T-helper 17 cell (primary cell): ENCODE measurements around the gene NEUROD1. TPM values are rescaled to one million over a fixed set of nuclear protein-coding genes. Genes with fewer than 3 reads are reported as not detected.

Experiments used
- ATAC-seq: fragments of 150-1000 bp; cut with Tn5 transposase; 2 replicates; pipeline ENCODE4 v1.10.0; 2021; ENCODE audit warnings: mild to moderate bottlenecking, moderate library complexity
- DNase-seq, 3 donors: peaks; one replicate each; pipeline versions ENCODE4 v3.0.0 to v3.0.0-alpha.2; 2020 to 2021
- H3K9me3 ChIP-seq: one replicate; pipeline ENCODE4 v1.7.0; 2013; ENCODE audit warnings: low read length, mild to moderate bottlenecking; ENCODE audit not compliant: control insufficient read depth, poor library complexity, severe bottlenecking
- H3K27ac Mint-ChIP-seq: one replicate; pipeline ENCODE4 v1.8.0; 2022; ENCODE audit warnings: mild to moderate bottlenecking, moderate library complexity, mixed read lengths
- H3K27me3 Mint-ChIP-seq: one replicate; pipeline ENCODE4 v1.8.0; 2022; ENCODE audit warnings: mixed read lengths
- H3K36me3 Mint-ChIP-seq: one replicate; pipeline ENCODE4 v1.8.0; 2022; ENCODE audit warnings: low read depth, mixed read lengths
- H3K4me1 Mint-ChIP-seq: one replicate; pipeline ENCODE4 v1.8.0; 2022; ENCODE audit warnings: mild to moderate bottlenecking, mixed read lengths
- H3K4me3 Mint-ChIP-seq: one replicate; pipeline ENCODE4 v1.8.0; 2022; ENCODE audit warnings: mild to moderate bottlenecking, moderate library complexity, mixed read lengths
- total RNA-seq, 4 donors: library from RNA in 2 of 4; stranded (reverse) in 2 of 4; gene quantifications; one replicate each; pipeline ENCODE4 v1.2.3 and lab custom pipeline; 2022 to 2026

Gene NEUROD1
- total RNA-seq, 2 donors from 2014 or later = not detected

GRCh38 chr2:181673173-181673572 is 7.1 kb downstream of the NEUROD1 start:
- no peaks in the 10 kb centered on the region for H3K9me3 ChIP-seq
- H3K4me1 Mint-ChIP-seq = peaks cover 5% of the 10 kb centered on the region
- H3K4me3 Mint-ChIP-seq = no peak overlapping the region
- H3K36me3 Mint-ChIP-seq = no peaks in the 10 kb centered on the region
- DNase-seq (no peak), ATAC-seq (no peak)
- H3K27me3 Mint-ChIP-seq = peaks cover 55% of the 10 kb centered on the region
- H3K27ac Mint-ChIP-seq = no peak overlapping the region

GRCh38 chr2:181672255-181673008 is 7.9 kb downstream of the NEUROD1 start:
- no peak overlapping the region for H3K4me3 Mint-ChIP-seq
- H3K36me3 Mint-ChIP-seq = no peaks in the 10 kb centered on the region
- peaks cover 55% of the 10 kb centered on the region for H3K27me3 Mint-ChIP-seq
- no peaks in the 10 kb centered on the region for H3K9me3 ChIP-seq
- peaks cover 2% of the 10 kb centered on the region for H3K4me1 Mint-ChIP-seq
- no peak for ATAC-seq
- no peak for DNase-seq
- no peak overlapping the region for H3K27ac Mint-ChIP-seq

DNA sequence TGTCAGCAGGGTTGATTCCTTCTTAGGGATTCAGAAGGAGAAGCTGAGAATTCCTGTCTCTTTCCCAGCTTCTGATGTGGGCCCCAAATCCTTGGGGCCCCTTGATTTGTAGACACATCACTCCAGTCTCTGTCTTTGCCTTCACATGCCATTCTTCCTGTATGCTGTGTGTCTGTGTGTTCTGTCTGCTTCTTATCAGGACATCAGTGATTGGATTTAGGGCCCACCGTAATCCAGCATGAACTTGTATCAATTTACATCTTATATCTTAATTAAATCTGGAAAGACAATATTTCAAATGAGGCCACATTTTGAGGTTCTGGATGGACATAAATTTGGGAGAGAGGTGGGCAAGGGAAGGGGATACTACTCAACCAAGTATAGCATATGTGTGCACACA is 9.7 kb downstream of the NEUROD1 start:
- no peaks in the 10 kb centered on the region for H3K36me3 Mint-ChIP-seq
- no peak overlapping the region for H3K4me3 Mint-ChIP-seq
- DNase-seq (no peak), ATAC-seq (no peak)
- H3K4me1 Mint-ChIP-seq = peaks cover 2% of the 10 kb centered on the region
- H3K27ac Mint-ChIP-seq = no peak overlapping the region
- H3K27me3 Mint-ChIP-seq = peaks cover 54% of the 10 kb centered on the region
- H3K9me3 ChIP-seq = no peaks in the 10 kb centered on the region

- no peak overlapping the region for H3K27ac Mint-ChIP-seq
Measured at GRCh38 chr2:181667234-181667633, 13.1 kb downstream of the NEUROD1 start.

DNA sequence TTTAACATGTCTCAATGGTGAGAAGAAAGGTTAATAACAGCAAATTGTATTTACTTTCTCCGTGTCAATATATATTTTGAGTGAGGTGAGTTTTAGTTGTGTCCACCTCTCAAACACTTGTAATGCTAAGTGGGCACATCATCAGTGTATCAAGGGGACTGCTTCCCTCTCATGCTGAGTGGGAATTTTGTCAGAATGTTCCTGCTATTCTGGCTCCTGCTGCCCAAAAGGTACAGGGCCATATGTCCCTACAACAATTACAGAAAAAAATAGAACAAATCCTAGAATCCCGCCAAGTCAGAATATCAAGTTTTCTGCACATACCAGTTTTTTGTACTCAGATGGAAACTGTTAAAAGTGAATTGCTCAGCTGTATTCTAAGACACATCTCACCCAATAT is 18.0 kb downstream of the NEUROD1 start:
- no peak overlapping the region for H3K4me3 Mint-ChIP-seq
- no peak for DNase-seq
- no peaks in the 10 kb centered on the region for H3K9me3 ChIP-seq
- H3K27me3 Mint-ChIP-seq = peaks cover 36% of the 10 kb centered on the region
- no peak for ATAC-seq
- no peaks in the 10 kb centered on the region for H3K4me1 Mint-ChIP-seq
- H3K36me3 Mint-ChIP-seq = peaks cover 3% of the 10 kb centered on the region
- H3K27ac Mint-ChIP-seq = no peak overlapping the region

More at GRCh38 chr2:181667234-181667633, 13.1 kb downstream of the NEUROD1 start:
- ATAC-seq = no peak
- DNase-seq = no peak
- Mint-ChIP-seq H3K4me1 (no peaks in the 10 kb centered on the region), H3K4me3 (no peak overlapping the region), H3K27me3 (peaks cover 32% of the 10 kb centered on the region), H3K36me3 (no peaks in the 10 kb centered on the region)
- H3K9me3 ChIP-seq = no peaks in the 10 kb centered on the region

DNA sequence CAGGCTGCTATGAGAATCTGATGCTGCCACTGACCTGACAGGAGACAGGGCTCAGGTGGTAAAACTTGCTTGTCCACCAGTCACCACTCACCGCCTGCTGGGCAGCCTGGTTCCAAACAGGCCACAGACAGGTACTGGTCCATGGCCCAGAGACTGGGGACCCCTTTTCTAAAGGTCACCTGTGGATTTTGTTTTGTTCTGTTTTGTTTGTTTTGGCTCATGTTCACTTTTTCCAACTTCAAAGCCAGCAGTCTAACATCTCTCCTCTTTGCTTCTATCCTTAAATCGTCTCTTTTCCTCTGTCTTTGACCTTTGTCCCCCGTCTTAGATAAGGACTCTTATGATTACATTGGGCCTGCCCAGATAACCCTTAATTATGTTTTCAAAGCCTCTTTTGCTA is 20.1 kb downstream of the NEUROD1 start:
- Mint-ChIP-seq H3K4me1 (peaks cover 5% of the 10 kb centered on the region), H3K27me3 (peaks cover 50% of the 10 kb centered on the region), H3K27ac (no peak overlapping the region), H3K4me3 (no peak overlapping the region), H3K36me3 (peaks cover 3% of the 10 kb centered on the region)
- no peaks in the 10 kb centered on the region for H3K9me3 ChIP-seq
- no peak for DNase-seq
- no peak for ATAC-seq

DNA sequence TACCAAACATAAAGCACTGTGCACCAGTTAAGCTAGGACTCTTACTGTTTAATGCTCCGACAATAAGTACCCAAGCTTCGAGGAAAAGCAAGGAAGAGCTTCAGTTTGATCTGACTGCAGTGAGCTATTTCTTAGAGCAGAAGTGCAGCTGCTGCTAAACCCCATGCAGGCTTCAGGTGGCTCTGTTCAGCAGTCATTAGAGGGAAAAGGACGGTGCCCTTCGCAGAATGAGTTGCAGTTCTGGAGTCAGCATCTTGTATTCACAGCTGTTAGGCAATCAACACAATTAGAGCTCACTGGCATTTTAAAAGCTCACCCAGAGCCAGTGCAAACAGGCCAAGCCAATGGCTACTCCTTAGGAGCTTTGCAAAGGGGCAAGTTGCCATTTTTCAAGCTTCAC is 21.9 kb downstream of the NEUROD1 start:
- H3K4me1 Mint-ChIP-seq = peaks cover 5% of the 10 kb centered on the region
- peaks cover 3% of the 10 kb centered on the region for H3K36me3 Mint-ChIP-seq
- H3K27me3 Mint-ChIP-seq = peaks cover 62% of the 10 kb centered on the region
- no peaks in the 10 kb centered on the region for H3K9me3 ChIP-seq
- no peak for ATAC-seq
- no peak overlapping the region for H3K27ac Mint-ChIP-seq
- DNase-seq = no peak
- no peak overlapping the region for H3K4me3 Mint-ChIP-seq

DNA sequence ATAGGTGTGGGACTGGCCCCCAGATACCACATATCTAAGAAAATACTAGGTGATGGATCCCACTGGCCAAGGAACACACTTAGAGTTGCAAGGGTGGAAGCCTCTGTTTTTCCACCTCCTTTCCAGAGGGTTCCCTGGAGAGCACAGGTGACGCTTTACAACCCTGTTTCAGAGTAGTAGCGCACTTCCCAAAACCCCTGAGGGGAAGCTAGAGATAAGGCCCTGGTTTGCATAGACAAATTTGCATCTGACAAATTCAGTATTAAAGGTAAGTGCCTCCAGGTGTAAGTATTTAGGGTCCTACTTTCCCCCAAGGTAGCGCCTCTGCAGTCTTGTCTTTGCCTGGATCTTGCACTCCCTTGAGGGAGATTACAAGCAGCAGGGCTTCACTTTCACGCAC is 22.9 kb downstream of the NEUROD1 start:
- Mint-ChIP-seq H3K36me3 (peaks cover 3% of the 10 kb centered on the region), H3K27me3 (peaks cover 70% of the 10 kb centered on the region), H3K4me3 (peak overlapping the region; percentile 52), H3K27ac (no peak overlapping the region), H3K4me1 (peaks cover 5% of the 10 kb centered on the region)
- H3K9me3 ChIP-seq = no peaks in the 10 kb centered on the region
- ATAC-seq (no peak), DNase-seq (no peak)

GRCh38 chr2:181656450-181657291 is 23.6 kb downstream of the NEUROD1 start, which contains the start of gene CERKL:
TSS of gene CERKL (minus strand) at chr2:181657105. CDS start at chr2:181657006, 99 bp downstream.
- H3K9me3 ChIP-seq = no peaks in the 10 kb centered on the region
- H3K27ac Mint-ChIP-seq = no peak within 1 kb of the TSS
- ATAC-seq (peak; percentile 39), DNase-seq (no peak)
- H3K36me3 Mint-ChIP-seq = peaks cover 3% of the 10 kb centered on the region
- peaks cover 7% of the 10 kb centered on the region for H3K4me1 Mint-ChIP-seq
- peak within 1 kb of the TSS; percentile 88 for H3K4me3 Mint-ChIP-seq
- H3K27me3 Mint-ChIP-seq = peaks cover 75% of the 10 kb centered on the region

DNA sequence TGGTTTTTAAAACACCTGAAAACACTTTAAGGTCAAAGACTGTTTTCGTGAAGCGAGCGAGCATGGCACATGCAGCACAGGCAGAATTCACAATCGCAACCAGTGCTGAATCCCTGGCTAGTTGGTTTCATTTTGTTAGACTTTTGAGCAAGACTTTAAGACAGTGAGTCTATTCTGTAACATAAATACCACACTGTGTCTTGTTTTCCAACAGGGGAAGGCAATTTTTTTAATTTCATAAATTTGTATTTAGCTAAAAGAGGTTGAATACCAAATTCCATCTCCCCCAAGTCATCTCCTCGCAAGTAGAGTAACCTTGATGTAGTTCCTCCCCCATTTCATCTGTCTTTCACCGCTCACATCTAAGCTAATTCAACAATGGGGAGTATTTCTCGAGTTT is 24.8 kb downstream of the NEUROD1 start:
- Mint-ChIP-seq H3K36me3 (peaks cover 3% of the 10 kb centered on the region), H3K4me3 (no peak overlapping the region), H3K27ac (no peak overlapping the region), H3K4me1 (peaks cover 7% of the 10 kb centered on the region), H3K27me3 (peaks cover 79% of the 10 kb centered on the region)
- no peak for ATAC-seq
- H3K9me3 ChIP-seq = no peaks in the 10 kb centered on the region
- DNase-seq = no peak

- H3K4me1 Mint-ChIP-seq = peaks cover 2% of the 10 kb centered on the region
- no peak for DNase-seq
- no peaks in the 10 kb centered on the region for H3K9me3 ChIP-seq
- ATAC-seq = no peak
- no peak overlapping the region for H3K27ac Mint-ChIP-seq
- H3K4me3 Mint-ChIP-seq = no peak overlapping the region
- H3K27me3 Mint-ChIP-seq = peaks cover 58% of the 10 kb centered on the region
- no peaks in the 10 kb centered on the region for H3K36me3 Mint-ChIP-seq
Measured at GRCh38 chr2:181649436-181649979, 30.8 kb downstream of the NEUROD1 start.

GRCh38 chr2:181648478-181649155 is 31.7 kb downstream of the NEUROD1 start:
- Mint-ChIP-seq H3K27ac (no peak overlapping the region), H3K4me1 (peaks cover 2% of the 10 kb centered on the region), H3K27me3 (peaks cover 63% of the 10 kb centered on the region), H3K4me3 (no peak overlapping the region), H3K36me3 (no peaks in the 10 kb centered on the region)
- ATAC-seq (no peak), DNase-seq (no peak)
- no peaks in the 10 kb centered on the region for H3K9me3 ChIP-seq
